CD4-positive, alpha-beta T cell treated with Interleukin-1 beta for 1 hour (primary cell): ENCODE measurements around the gene PRSS33.

Experiments
- DNase-seq, 2 donors: peaks; one replicate each; pipeline ENCODE4 v3.0.0-alpha.2; 2020 to 2022

Gene PRSS33

GRCh38 chr16:2787406-2787805, at the start of gene PRSS33:
Gene PRSS33, minus strand, starts transcription at chr16:2787560. Its CDS starts 1,013 bp downstream, at chr16:2786547.
- DNase-seq, result no peak

DNA sequence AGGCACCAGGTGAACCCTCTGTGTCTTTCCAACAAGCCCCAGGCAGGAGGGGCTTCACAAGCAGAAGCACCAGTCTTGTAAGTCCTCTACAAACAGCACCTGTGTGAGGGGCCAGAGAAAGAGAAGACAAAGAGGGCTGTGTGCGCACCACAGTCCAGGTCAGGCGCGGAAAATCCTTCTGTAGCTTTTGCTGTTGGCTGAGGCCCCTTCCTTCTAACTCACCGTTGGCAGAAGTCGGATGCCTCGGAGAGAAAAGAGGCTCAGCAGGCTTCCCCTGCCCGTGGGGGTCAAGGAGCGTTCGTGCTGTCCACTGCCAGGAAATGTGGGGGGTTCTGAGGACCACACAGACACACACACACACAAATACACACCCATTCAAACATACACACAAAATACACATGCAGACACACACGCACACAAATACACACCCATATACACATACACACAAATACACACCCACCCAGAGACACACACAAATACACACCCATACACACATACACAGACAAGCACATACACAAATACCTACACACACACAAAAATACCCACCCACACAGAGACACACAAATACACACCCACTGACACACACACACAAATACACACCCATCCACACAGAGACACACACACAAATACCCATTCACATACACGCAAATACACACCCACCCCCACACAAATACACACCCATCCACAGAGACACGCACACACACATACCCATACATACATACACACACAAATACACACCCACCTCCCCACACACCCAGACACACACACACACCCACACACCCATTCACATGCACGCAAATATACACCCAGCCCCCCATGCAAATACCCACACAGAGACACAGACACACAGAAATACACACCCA, 49.5 kb upstream of the PRSS33 start:
- no peak for DNase-seq

- no peak for DNase-seq
Observed at GRCh38 chr16:2835638-2836493, 48.5 kb upstream of the PRSS33 start.

- DNase-seq, result no peak
Observed at GRCh38 chr16:2834968-2835367, 47.6 kb upstream of the PRSS33 start.

GRCh38 chr16:2833776-2834175, 46.4 kb upstream of the PRSS33 start:
- DNase-seq, result no peak

GRCh38 chr16:2831203-2831602, 43.8 kb upstream of the PRSS33 start:
- DNase-seq, result no peak

DNA sequence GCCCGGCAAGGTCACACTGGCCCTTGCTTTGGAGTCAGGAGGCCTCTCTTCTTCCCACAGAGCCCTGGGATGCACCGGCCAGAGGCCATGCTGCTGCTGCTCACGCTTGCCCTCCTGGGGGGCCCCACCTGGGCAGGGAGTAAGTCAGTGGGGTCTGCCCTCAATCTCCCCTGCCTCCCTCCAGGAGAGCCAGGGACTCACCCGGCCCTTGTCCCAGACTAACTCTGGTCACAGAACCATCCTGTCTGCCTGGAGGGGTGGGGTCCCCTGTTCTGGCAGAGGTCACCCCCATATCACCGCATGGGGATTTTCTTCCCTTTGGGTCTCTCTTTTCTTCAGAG, 43.0 kb upstream of the PRSS33 start:
- no peak for DNase-seq

DNA sequence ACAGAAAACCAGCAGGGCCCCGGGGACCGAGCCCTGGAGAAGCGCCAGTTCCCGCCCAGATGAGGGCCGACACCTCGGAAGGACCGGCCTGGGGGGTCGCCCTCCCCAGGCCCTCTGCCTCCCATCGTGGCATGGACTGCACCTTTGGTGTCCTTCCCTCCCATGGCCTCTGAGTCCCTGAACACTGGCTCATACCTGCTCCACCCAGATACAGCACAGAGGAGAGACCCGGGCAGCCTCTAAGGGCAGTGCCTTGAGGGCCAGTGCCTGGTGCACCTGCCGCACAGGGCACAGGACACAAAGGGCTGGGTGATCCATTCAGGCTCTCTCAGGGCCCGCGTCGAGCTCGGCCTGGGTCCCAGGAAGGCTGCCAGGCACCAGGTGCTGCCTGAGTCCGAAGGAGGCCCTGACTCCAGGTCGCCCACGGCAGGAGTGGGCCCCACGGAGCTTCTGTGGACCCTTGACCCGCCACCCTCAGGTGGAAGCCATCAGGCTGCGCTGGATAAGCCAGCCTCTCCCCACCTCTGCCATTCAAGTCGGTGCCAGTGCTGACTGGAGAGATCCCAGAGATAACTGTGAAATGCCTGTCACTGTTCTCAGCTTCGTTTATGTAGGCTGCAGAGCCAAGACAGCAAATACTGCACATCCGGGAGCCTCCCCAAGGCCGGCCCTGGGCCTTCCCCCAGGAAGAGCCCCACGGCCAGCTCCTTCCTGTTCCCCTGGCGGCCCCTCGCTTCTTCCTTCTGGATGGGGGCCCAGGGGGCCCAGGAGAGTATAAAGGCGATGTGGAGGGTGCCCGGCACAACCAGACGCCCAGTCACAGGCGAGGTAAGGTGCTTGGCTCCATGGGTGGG, 42.4 kb upstream of the PRSS33 start, which contains the start of gene ZG16B:
ZG16B (plus strand) TSS at position 803 of the 854 bp plus-strand sequence. CDS start 139 bp downstream, outside the sequence.
- DNase-seq, result no peak

GRCh38 chr16:2828876-2829430, 41.6 kb upstream of the PRSS33 start:
- DNase-seq, result no peak

- DNase-seq, result no peak
Observed at GRCh38 chr16:2828521-2828840, 41.1 kb upstream of the PRSS33 start.

DNA sequence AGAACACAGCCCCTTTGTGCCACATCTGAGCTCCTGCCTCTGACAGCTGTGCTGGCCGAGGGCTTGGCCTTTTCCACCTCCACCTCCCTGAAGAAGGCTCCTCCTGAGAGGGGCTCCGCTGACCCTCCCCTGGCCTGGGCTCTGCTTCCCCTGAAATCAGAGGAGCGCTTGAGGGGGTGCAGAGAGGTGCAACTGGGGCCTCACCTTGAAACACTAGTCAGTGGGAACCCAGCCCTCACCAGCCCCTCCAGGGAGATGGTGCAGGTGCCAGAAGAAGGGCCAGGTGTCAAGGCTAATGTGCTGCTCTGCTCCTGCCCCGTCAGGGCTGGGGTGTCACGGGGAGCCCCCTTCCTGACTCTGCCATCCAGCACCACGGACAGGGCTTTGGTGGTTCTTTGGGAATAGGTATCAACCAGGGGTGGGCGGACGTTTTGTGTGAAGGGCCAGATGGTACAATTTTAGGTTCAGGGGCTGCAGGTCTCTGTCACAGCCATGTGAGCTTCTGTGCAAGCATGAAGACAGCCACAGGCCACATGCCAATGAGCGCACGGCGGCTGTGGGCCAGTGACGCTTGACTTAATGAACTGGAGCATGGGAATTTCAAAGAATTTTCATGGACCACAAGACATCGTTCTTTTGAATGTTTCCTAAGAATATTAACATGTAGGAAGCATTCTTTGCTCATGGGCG, 40.6 kb upstream of the PRSS33 start:
- DNase-seq, result no peak

GRCh38 chr16:2827374-2827791, 40.0 kb upstream of the PRSS33 start:
- DNase-seq, result no peak

DNA sequence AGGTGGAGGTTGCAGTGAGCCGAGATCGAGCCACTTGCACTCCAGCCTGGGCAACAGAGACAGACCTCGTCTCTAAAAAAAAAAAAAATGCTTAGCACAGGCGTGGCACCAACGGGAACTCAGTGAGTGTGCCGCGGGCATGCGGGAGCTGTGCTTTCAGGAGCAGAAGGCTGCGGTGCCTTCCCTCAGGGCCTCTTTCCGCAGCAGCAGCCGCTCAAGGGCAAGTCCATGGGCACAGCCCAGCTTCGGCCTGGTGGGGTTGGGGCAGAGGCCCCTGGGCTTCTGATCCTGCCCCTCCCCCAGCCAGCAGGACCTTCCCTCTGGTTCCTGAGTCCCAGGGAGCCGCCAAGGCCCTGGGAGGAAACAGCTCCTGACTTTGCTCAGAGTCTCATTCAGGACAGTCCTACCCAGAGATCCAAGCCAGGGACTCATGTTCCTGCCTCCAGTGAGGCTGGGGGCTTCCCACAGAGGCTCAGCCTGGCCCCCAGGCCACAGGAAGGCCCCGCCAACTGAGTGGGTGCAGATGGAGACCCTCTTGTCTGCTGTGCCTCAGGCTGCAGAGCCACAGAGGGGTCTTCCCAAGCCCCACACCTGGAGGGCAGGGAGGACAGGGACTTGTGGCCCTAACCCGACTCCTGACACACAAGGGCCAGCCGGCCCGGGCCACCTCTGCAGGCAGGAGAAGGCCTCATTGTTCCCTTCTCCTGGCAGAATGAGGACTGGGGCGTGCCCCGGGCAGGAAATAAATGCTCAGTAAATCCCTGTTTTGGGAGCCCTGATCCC, 39.4 kb upstream of the PRSS33 start:
- no peak for DNase-seq

DNA sequence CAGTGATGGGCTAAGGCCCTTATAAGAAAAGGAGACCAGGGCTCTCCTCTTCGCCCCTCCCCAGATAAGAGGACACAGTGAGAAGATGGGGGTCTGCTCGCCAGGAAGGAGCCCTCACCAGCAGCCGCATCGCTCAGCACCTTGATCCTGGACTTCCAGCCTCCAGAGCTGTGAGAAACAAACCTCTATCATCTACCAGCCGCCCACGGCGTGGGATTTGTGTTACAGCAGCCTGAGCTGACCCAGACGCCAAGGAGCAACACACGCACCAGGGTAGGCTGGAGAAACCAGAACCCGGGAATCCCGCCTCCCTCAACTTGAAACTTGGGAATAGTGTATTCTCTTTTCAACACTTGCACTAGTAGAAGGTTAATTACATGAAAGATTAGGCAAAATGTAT, 38.5 kb upstream of the PRSS33 start:
- DNase-seq, result no peak

DNA sequence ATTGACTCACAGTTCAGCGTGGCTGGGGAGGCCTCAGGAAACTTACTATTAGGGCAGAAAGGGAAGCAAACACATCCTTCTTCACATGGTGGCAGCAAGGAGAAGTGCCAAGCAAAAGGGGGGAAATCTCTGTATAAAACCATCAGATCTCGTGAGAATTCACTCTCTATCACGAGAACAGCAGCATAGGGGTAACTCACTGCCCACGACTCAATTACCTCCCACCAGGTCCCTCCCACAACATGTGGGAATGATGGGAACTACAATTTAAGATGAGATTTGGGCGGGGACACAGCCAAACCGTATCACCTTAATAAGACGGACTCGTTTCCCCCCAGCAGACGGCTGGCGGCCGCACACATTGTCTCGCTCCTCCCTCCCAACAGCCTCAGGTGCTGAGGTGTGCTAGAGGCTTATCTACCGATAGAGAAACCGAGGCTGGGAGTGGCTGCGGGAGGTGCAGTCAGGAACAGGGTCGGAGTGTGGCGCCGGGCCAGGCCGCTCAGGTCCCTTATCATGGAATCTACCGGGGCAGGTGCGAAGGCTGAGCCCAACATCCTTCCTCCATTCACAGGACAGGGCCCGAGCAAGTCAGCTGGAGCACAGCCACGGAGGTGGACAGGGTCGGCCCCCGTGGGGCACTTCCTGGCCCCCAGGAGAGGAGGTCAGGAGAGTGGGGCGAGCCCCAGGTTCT, 37.8 kb upstream of the PRSS33 start:
- DNase-seq, result no peak

- DNase-seq, result no peak
Observed at GRCh38 chr16:2824626-2825025, 37.3 kb upstream of the PRSS33 start.

GRCh38 chr16:2822496-2822895, 35.1 kb upstream of the PRSS33 start:
- no peak for DNase-seq

- DNase-seq, result no peak
Observed at GRCh38 chr16:2822158-2822495, 34.8 kb upstream of the PRSS33 start.

DNA sequence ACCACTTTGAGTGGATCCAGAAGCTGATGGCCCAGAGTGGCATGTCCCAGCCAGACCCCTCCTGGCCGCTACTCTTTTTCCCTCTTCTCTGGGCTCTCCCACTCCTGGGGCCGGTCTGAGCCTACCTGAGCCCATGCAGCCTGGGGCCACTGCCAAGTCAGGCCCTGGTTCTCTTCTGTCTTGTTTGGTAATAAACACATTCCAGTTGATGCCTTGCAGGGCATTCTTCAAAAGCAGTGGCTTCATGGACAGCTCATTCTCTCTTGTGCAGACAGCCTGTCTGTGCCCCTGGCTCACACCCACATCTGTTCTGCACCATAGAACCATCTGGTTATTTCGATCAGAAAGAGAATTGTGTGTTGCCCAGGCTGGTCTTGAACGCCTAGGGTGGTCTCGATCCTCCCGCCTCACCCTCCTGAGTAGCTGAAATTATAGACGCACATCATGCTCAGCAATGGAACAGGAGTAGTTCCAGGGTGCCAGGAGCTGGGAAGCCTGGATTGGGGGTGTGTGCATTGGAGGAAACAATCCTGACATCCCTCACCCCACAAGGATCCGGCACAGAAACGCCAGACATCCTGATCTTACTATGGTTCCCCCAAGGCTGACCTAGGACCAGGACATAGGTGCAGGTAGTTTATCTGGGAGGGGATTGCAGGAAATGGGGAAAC, 34.3 kb upstream of the PRSS33 start:
- no peak for DNase-seq

DNA sequence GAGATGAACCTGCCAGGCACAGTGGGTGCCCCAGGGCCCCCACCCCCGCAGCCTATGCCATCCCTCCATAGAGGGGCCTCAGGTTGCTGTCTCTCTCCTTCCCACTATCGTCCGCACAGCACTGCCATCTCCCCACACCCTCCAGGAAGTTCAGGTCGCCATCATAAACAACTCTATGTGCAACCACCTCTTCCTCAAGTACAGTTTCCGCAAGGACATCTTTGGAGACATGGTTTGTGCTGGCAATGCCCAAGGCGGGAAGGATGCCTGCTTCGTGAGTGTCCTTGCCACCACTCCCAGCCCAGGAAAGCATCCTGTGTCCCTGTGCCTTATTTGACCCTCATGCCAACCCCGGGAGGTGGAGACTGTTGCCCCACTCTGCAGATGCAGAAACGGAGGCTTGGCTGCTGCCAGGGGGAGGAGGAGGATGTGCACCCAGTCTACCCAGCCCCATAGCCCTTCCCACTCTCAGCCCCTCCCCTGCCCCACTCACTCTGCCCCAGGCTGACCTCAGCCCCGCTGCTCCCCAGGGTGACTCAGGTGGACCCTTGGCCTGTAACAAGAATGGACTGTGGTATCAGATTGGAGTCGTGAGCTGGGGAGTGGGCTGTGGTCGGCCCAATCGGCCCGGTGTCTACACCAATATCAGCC, 33.6 kb upstream of the PRSS33 start:
- DNase-seq, result no peak
